Endothelial cell (in vitro differentiated cells): ENCODE measurements around the gene STK11. TPM values are rescaled to one million over a fixed set of nuclear protein-coding genes. Genes with fewer than 3 reads are reported as not detected.

Experiments
- DNase-seq: peaks from one replicate; pipeline ENCODE4 v3.0.0; 2021; ENCODE audit warnings: low spot score
- H3K27ac Mint-ChIP-seq: one replicate; pipeline ENCODE4 v1.8.0; 2021; ENCODE audit warnings: mixed read lengths, inconsistent platforms; ENCODE audit not compliant: unreplicated experiment
- H3K27me3 Mint-ChIP-seq: one replicate; pipeline ENCODE4 v1.8.0; 2021; ENCODE audit warnings: mild to moderate bottlenecking, moderate library complexity, mixed read lengths, inconsistent platforms; ENCODE audit not compliant: unreplicated experiment
- H3K36me3 Mint-ChIP-seq: one replicate; pipeline ENCODE4 v1.8.0; 2021; ENCODE audit warnings: mild to moderate bottlenecking, low read depth, mixed read lengths, inconsistent platforms; ENCODE audit not compliant: unreplicated experiment
- H3K4me1 Mint-ChIP-seq: one replicate; pipeline ENCODE4 v1.8.0; 2021; ENCODE audit warnings: mild to moderate bottlenecking, mixed read lengths, inconsistent platforms; ENCODE audit not compliant: unreplicated experiment
- H3K4me3 Mint-ChIP-seq: one replicate; pipeline ENCODE4 v1.8.0; 2021; ENCODE audit warnings: mild to moderate bottlenecking, mixed read lengths, inconsistent platforms; ENCODE audit not compliant: unreplicated experiment
- H3K9me3 Mint-ChIP-seq: one replicate; pipeline ENCODE4 v1.8.0; 2021; ENCODE audit warnings: mixed read lengths, inconsistent platforms; ENCODE audit not compliant: unreplicated experiment
- CTCF ChIP-seq: fragments of 200-600 bp; sonication (generic); IDR thresholded peaks from one replicate; pipeline ENCODE4 v1.5.0; 2021; ENCODE audit warnings: antibody characterized with exemption; ENCODE audit not compliant: unreplicated experiment
- total RNA-seq: library from RNA; stranded (reverse); fragmentation: NEBNext Ultra II Directional; extraction: Animal tissue kit (Norgen Biotek cat#: 25700); gene quantifications from one replicate; pipeline ENCODE4 v1.2.1, GENCODE V29; 2021; ENCODE audit not compliant: unreplicated experiment

The STK11 gene
- total RNA-seq, 1 donor from 2014 or later: 63.9 TPM

DNA sequence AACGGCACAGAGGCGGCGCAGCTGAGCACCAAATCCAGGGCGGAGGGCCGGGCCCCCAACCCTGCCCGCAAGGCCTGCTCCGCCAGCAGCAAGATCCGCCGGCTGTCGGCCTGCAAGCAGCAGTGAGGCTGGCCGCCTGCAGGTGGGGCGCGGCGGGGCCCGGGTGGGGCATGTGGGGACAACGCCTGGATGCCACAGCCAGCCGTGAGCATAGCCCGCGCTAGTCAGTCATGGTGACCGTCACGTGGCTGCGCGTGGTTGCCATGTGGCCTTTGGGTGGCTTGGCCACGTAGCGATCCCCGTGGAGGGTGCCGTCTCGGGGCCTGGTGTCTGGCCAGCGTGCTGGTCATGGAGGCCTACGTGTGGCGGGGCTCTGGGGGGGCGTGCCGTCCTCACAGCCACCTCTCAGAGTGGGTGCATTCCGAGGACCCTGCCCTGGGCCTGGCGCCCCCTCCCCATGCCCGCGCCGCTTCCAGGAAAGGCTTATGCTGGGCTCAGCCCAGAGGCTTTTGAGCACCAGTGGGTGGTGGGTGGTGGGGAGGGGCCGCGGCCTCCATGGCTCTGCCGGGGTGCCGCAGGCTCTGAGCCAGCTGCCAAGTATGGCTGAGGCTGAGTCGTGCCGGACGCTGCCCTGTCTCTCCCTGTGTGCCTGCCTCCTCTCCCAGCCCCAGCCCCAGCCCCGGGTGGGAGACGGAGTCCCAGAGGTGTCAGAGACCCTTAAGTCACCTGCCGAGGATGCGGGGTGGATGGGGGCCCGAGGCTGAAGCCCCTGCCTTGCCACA, 21.1 kb downstream of the STK11 start:
- Mint-ChIP-seq H3K4me1 (no peaks in the 10 kb centered on the region), H3K9me3 (no peaks in the 10 kb centered on the region), H3K27me3 (peaks cover 2% of the 10 kb centered on the region), H3K27ac (no peak overlapping the region), H3K4me3 (no peak overlapping the region), H3K36me3 (peaks cover 4% of the 10 kb centered on the region)
- TF ChIP-seq CTCF: no peak
- no peak for DNase-seq

- TF ChIP-seq CTCF: no peak
- no peaks in the 10 kb centered on the region for H3K9me3 Mint-ChIP-seq
- no peak for DNase-seq
- no peak overlapping the region for H3K27ac Mint-ChIP-seq
- H3K27me3 Mint-ChIP-seq: peaks cover 2% of the 10 kb centered on the region
- no peaks in the 10 kb centered on the region for H3K4me1 Mint-ChIP-seq
- no peak overlapping the region for H3K4me3 Mint-ChIP-seq
- H3K36me3 Mint-ChIP-seq: peaks cover 4% of the 10 kb centered on the region
These were observed 21.9 kb downstream of the STK11 start for GRCh38 chr19:1227304-1228054.

- Mint-ChIP-seq H3K4me1 (no peaks in the 10 kb centered on the region), H3K36me3 (peaks cover 4% of the 10 kb centered on the region), H3K9me3 (no peaks in the 10 kb centered on the region), H3K27me3 (peaks cover 2% of the 10 kb centered on the region), H3K4me3 (peak overlapping the region; percentile 62), H3K27ac (no peak overlapping the region)
- DNase-seq: no peak
- no peak for TF ChIP-seq CTCF
These were observed 22.8 kb downstream of the STK11 start for GRCh38 chr19:1228161-1228957.

GRCh38 chr19:1229056-1229923, 23.7 kb downstream of the STK11 start:
- Mint-ChIP-seq H3K4me1 (no peaks in the 10 kb centered on the region), H3K36me3 (peaks cover 4% of the 10 kb centered on the region), H3K27ac (no peak overlapping the region), H3K27me3 (peaks cover 2% of the 10 kb centered on the region), H3K9me3 (no peaks in the 10 kb centered on the region), H3K4me3 (no peak overlapping the region)
- no peak for TF ChIP-seq CTCF
- DNase-seq: no peak
